GM19043 (cell line): ENCODE data around the gene CACNA2D3.

Experiments
- ATAC-seq: cut with Tn5 transposase; IDR thresholded peaks from one replicate; pipeline ENCODE4 v1.9.1; 2021; ENCODE audit warnings: low read depth; ENCODE audit not compliant: unreplicated experiment

Gene CACNA2D3

GRCh38 chr3:54709785-54710184 is 587.4 kb downstream of the CACNA2D3 start:
- no peak for ATAC-seq

GRCh38 chr3:54710954-54711353 is 588.6 kb downstream of the CACNA2D3 start:
- ATAC-seq: no peak

DNA sequence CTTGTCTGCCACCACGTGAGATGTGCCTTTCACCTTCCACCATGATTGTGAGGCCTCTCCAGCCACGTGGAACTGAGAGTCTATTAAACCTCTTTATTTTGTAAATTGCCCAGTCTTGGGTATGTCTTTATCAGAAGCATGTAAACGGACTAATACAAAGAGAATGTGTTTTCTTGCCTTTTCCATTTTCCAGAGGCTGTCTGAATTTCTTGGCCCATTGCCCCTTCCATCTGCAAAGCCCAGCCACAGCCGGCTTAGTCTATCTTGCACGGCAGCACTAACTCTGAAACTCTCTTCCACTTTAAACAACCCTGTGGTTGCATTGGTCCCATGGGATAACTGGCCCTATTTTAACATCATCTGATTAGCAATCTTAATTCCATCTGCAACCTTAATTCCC is 590.2 kb downstream of the CACNA2D3 start:
- ATAC-seq: no peak

GRCh38 chr3:54713031-54713430 is 590.7 kb downstream of the CACNA2D3 start:
- ATAC-seq: no peak

DNA sequence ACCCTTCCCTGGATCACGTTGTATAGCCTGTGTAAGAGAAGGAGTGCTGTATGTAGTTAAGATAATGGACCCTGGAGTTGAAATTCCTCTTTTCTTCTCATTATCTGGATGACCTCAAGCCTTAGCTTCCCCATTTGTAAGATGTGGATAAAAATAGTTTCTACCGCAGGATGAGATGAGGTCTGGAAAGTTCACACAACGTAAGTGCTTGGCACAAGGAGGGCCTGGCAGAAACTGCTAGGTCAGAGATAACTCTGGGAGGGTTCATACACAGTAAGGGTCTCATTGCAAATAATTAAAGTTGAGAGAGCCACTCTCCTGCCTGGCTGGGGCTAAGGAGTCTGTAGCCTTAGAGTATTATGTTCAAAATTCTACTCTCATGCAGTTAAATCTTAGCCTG is 591.1 kb downstream of the CACNA2D3 start:
- no peak for ATAC-seq

DNA sequence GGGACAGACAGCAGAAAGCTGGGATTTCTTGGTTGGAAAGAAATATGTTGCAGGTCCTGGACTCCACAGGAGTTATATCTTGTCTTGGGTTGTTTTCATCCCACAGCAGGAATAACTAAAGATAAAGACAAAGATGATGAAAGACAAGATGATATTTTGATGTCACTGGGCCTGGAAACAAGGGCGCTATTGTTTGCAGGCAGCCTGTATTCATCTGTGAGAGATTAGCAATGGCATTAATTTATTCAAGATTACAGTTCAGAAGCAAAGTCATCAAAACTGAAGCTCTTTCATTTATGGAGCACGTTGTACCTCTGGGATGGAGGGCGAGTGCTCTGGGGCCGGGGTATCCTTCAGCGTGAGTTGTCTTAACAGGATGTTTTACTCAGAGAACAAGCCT is 591.7 kb downstream of the CACNA2D3 start:
- no peak for ATAC-seq

DNA sequence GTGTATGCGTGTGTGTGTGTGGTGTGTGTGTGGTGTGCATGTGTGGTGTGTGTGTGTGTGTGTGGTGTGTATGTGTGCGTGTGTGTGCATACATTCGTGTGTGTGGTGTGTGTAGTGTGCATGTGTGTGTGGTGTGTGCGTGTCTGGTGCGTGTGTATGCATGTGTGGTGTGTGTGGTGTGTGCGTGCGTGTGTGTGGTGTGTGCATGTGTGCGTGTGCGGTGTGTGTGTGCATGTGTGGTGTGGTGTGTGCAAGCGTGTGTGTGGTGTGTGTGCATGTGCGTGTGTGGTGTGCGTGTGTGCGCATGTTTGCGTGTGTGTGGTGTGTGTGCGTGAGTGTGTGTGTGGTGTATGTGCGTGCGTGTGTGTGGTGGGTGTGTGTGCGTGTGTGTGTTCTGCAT is 595.2 kb downstream of the CACNA2D3 start:
- ATAC-seq: no peak

GRCh38 chr3:54719914-54720313 is 597.6 kb downstream of the CACNA2D3 start:
- ATAC-seq: no peak

GRCh38 chr3:54720604-54721003 is 598.3 kb downstream of the CACNA2D3 start:
- ATAC-seq: no peak

DNA sequence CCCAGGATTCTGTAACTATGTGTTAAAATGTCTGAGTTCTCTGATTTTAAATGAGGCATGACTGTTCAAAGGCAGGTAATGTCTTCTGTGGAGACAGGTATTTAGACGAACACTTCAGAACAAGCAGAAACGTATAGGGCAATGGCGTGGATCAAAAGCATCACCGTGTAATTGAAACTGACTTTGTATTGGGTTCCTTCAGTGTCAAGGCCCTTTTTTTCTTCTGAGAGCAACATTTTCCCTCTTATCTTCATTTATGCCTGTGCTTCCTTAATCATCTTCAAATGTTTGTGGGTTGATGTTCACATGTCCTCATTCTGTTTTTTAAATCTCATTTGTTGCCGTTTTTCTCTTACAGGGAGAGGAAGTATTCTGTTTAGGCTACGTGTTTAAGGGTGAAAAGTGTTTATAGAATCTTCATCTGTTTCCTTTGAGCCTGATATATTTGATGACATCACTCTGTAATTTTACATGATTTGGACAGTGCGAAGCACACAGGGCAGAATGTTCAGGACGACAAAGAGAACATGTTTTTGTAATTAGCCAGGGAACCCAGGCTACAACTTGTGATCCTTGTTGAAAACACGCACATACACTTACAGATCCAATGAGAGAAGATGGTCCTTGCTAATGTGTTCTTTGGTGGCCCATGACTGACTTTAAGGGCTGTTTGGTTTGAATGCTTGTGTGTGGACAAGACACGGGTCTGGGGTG is 609.5 kb downstream of the CACNA2D3 start:
- no peak for ATAC-seq

DNA sequence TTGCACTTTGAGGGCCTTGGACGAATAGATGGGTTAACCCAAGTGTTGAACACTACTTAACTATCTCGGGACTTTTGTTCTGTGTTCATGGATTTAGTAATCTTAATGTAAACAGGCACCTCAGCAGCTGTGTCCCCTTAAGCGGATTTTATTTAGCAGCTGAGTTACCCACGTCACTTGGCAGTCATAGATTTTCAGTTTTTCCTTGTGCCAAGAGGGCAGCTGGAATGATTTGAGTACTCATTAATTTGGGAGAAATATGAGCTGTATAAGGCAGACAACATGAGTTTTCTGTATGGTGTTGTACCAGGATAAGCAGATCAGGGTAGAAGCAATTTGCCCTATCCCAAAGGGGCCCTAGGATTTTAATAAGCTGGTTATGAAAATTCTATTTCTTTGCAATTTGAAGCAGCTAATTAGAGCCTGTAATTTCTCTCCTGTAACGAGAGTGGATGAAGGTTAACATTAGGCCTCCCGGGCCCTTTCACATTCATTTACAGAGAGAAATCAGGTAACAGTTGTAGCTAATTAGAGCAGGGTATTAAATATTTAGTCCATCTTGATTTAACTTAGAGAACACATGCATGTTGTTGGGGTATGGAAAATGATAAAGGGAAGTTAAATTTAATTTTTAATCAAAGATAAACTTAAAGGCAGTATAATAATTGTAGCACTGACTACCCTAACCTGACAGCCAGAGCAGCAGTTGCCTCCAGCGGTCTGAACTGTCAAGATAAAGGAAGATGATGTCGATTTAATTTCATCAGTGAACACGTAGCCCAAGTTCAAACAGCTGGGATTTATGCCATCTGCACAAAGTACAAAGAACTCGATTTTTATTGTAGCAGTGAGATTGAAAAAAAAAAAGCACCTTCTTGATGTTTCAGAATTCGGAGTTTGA is 611.0 kb downstream of the CACNA2D3 start:
- ATAC-seq: no peak

GRCh38 chr3:54736459-54736858 is 614.1 kb downstream of the CACNA2D3 start:
- ATAC-seq: no peak

DNA sequence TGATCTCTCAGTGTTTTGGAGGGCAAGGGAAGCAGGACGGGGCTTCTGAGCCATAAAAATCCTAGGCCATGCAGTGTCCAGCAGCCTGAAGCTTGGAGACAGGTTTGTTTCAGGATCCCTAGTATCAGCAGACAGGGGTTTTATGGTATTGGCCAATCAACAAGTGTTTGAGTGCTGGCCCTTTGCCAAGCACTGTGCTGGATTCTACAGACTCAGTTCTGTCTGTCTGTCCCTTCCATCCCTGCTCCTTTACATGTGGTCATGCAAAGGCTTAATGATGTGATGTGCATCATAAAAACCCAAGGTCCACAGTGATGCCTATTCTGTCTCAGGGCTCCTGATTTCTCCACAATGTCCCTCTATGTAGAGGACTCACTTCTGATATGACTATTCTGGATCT is 621.4 kb downstream of the CACNA2D3 start:
- ATAC-seq: no peak

DNA sequence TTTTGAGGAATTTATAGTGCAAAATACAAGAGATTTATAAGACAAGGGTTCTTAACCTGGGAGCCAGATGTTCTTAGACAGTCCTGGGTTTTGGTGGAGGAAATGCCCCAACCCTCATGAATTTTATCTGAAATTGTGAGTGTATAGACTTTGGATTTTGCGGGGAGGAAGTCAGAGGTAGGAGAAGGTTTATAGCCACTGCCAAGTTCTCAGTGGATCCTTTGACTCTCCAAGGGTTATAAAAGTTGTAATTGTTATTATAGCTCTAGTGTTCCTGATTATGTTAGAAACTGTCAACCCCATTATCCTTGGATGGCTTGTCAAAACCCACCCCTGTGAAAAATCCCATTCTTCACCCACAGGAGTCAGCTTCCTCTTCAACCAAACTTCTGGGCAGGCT is 621.9 kb downstream of the CACNA2D3 start:
- no peak for ATAC-seq

DNA sequence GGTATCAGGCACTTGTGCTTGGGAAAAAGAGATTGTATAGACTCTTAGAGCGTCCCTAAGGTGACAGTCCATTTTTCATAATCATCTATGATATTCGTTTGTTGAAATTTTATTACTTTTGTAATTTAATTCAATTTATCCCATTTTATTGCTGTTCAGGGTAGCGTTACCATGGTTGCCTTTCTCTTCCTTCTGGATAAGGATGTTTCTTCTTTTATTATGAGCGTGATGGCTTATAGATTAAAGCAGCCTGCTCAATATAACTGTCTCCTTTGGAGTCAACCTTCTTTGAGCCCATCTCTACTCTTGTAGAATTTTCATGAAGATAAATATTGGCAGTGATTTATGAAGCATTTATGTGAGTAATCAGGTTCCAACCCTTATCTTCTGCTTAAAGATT is 623.5 kb downstream of the CACNA2D3 start:
- no peak for ATAC-seq

DNA sequence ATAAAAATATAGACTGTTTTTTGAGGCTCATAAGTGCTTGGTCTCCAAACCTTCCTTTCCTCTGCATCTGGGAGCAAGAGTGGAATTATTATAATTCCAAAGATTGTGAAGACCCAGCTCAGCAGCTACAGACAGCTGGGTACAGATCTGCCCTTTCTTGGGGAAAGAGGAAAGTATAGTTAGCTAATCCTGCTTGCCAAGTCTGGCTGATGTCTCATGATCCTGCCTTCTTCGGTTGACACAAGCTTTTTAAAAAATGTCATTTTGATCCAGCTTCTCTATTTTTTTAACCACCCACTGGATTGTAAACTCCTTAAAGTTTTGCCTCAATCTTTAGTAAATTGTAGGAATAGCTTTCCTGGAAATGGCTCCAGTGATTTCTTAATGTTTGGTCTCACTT is 624.4 kb downstream of the CACNA2D3 start:
- ATAC-seq: no peak

GRCh38 chr3:54755756-54756155 is 633.4 kb downstream of the CACNA2D3 start:
- no peak for ATAC-seq

- no peak for ATAC-seq
These were observed 634.0 kb downstream of the CACNA2D3 start for GRCh38 chr3:54756330-54756731.

DNA sequence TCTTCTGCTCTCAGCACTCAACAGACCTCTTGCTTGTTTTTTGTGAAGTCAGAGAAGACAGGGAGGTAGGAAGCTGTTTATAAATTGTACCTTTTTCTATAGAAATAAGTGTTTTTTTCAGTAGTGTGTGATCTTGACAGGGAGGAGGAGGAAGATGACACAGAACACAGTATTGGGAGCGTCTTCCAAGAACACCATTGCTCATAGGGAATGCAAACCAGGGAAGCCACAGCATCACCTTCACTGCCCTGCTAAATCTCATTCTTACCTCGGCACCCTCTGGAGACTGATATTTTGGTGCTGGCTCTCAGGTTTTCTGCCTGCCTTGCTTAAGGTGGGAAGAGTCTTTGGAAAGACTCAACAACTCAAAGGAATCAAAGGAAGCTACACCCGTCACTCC is 636.1 kb downstream of the CACNA2D3 start:
- ATAC-seq: no peak

DNA sequence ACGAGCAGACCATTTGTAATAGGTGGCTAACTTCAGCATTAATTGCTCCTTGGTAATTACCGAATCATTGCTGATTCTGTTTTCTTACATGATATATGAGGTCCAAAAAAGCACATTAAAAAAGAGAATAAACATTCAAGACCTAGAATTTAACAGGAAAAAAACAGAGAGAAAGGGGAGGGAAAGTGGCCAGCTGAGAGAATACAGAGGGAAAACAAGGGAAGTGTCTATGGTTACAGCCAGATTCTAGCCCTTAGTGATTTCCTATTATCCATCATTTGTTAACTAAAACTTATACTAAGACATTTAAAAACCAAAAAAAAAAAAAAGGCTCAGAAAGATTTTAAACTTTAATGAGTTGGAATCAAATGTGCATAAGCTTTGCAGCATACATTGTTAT is 636.8 kb downstream of the CACNA2D3 start:
- ATAC-seq: no peak

DNA sequence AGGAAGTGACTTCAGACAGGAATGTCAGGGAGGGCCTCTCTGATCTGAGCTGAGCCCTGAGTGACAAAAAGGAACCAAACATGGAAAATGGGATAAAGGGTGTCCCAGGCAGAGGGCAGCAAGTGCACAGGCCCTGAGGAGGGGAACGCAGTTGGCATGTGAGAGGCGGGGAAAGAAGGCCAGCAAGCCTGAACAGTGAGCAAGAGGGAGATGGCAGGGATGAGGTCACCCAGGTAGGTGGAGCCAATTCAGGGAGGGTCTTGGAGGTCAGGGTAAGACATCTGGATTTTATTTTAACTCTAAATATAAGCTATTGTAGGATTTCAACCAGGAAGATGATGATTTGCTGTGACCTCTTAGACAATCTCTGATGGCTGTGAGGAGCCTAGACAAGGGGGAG is 637.8 kb downstream of the CACNA2D3 start:
- ATAC-seq: no peak

GRCh38 chr3:54761637-54762036 is 639.3 kb downstream of the CACNA2D3 start:
- no peak for ATAC-seq
